DOHH2 (cell line): ENCODE data around the gene SNIP1.

Experiments used
- EZH2phosphoT487 ChIP-seq: fragments of 200-600 bp; sonication (generic); IDR thresholded peaks from 2 replicates; pipeline ENCODE4 v1.6.1; 2017; ENCODE audit warnings: borderline replicate concordance, mild to moderate bottlenecking, antibody characterized with exemption, low read length, moderate library complexity, mixed read lengths
- TF ChIP-seq, protein P1 (sequence below): fragments of 200-600 bp; sonication (generic); IDR thresholded peaks from one replicate; pipeline ENCODE4 v1.5.1; 2014; ENCODE audit warnings: antibody characterized with exemption, mild to moderate bottlenecking, low read depth, low read length; ENCODE audit not compliant: poor library complexity, severe bottlenecking

DNA sequence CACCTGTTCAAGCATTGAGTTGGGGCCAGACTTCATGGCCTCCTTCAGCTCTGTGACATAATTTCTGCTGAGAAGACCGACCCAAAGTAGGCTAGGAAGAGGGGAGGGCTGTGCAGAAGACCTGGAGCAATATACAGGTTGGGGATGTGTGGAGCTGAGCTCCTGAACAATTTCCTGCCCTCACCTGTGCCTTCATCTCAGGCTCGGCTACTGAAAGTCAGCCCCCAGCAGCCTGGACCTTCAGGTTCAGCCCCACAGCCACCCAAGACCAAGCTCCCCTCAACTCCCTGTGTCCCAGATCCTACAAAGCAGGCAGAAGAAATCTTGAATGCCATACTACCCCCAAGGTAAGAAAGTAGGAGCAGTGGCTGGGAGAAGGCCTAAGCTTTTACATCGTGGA is 3.3 kb upstream of the SNIP1 start:
- TF ChIP-seq, protein P1, sequence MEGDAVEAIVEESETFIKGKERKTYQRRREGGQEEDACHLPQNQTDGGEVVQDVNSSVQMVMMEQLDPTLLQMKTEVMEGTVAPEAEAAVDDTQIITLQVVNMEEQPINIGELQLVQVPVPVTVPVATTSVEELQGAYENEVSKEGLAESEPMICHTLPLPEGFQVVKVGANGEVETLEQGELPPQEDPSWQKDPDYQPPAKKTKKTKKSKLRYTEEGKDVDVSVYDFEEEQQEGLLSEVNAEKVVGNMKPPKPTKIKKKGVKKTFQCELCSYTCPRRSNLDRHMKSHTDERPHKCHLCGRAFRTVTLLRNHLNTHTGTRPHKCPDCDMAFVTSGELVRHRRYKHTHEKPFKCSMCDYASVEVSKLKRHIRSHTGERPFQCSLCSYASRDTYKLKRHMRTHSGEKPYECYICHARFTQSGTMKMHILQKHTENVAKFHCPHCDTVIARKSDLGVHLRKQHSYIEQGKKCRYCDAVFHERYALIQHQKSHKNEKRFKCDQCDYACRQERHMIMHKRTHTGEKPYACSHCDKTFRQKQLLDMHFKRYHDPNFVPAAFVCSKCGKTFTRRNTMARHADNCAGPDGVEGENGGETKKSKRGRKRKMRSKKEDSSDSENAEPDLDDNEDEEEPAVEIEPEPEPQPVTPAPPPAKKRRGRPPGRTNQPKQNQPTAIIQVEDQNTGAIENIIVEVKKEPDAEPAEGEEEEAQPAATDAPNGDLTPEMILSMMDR = no peak
- TF ChIP-seq EZH2phosphoT487 = no peak
